HepG2 (cell line): ENCODE results near the gene MT4. TPM values are rescaled to one million over a fixed set of nuclear protein-coding genes. Genes with fewer than 3 reads are reported as not detected.

ENCODE experiments used
- AHR ChIP-seq: IDR thresholded peaks from 2 replicates; pipeline ENCODE4 v1.6.1; 2018; ENCODE audit warnings: missing genetic modification reagents, missing compliant biosample characterization
- BRD4 ChIP-seq: sonication (generic); formaldehyde crosslinking; IDR thresholded peaks from 2 replicates; pipeline ENCODE4 v1.4.0; 2020; ENCODE audit warnings: missing genetic modification reagents
- HDAC2 ChIP-seq: sonication (generic); formaldehyde crosslinking; IDR thresholded peaks from 2 replicates; pipeline ENCODE4 v1.4.0; 2020; ENCODE audit warnings: missing genetic modification reagents
- HMGXB4 ChIP-seq, 2 experiments: sonication (generic) in 1 of 2; formaldehyde crosslinking in 1 of 2; IDR thresholded peaks; 2 replicates each; pipeline versions ENCODE4 v1.4.0 to v1.6.1; 2018 to 2020; ENCODE audit warnings: missing genetic modification reagents in 2 of 2, borderline replicate concordance in 1 of 2, low read depth in 1 of 2, mild to moderate bottlenecking in 1 of 2, missing biosample characterization in 1 of 2
- IRF9 ChIP-seq: sonication (generic); formaldehyde crosslinking; IDR thresholded peaks from 2 replicates; pipeline ENCODE4 v1.8.0; 2022; ENCODE audit warnings: missing genetic modification reagents, mild to moderate bottlenecking, borderline replicate concordance
- KLF6 ChIP-seq: IDR thresholded peaks from 2 replicates; pipeline ENCODE4 v1.8.0; 2016; ENCODE audit warnings: missing biosample characterization, missing genetic modification reagents
- LCORL ChIP-seq, 2 experiments: fragments of 450-650 bp in 1 of 2; sonication (generic) in 1 of 2; formaldehyde crosslinking in 1 of 2; IDR thresholded peaks; 2 replicates each; pipeline versions ENCODE4 v1.5.0 to v1.6.1; 2017 to 2020; ENCODE audit warnings: antibody characterized with exemption in 1 of 2, missing genetic modification reagents in 1 of 2
- MEF2D ChIP-seq: sonication (generic); formaldehyde crosslinking; IDR thresholded peaks from 2 replicates; pipeline ENCODE4 v1.5.1; 2020; ENCODE audit warnings: mild to moderate bottlenecking, missing genetic modification reagents
- MEIS1 ChIP-seq: sonication (generic); formaldehyde crosslinking; IDR thresholded peaks from 2 replicates; pipeline ENCODE4 v1.9.0; 2021; ENCODE audit warnings: mild to moderate bottlenecking, missing genetic modification reagents, moderate library complexity, borderline replicate concordance
- RARA ChIP-seq: IDR thresholded peaks from 2 replicates; pipeline ENCODE4 v1.6.1; 2016; ENCODE audit warnings: missing genetic modification reagents, missing compliant biosample characterization
- SOX13 ChIP-seq, 3 experiments: fragments of 450-650 bp in 1 of 3; sonication (generic) in 1 of 3; formaldehyde crosslinking in 1 of 3; IDR thresholded peaks in 2 of 3; conservative IDR thresholded peaks in 1 of 3; 2 replicates each; pipeline versions ENCODE4 v1.5.0 to v1.6.1; 2016 to 2020; ENCODE audit warnings: antibody characterized with exemption in 1 of 3, mild to moderate bottlenecking in 1 of 3, missing compliant biosample characterization in 1 of 3, missing genetic modification reagents in 1 of 3, moderate library complexity in 1 of 3
- SRSF9 ChIP-seq: fragments of 200-400 bp; formaldehyde crosslinking; IDR thresholded peaks from 2 replicates; pipeline ENCODE4 v1.6.1; 2018; ENCODE audit warnings: borderline replicate concordance, mild to moderate bottlenecking, low read depth, low read length; ENCODE audit not compliant: insufficient read depth, poor library complexity, severe bottlenecking
- ZBTB49 ChIP-seq: sonication (generic); formaldehyde crosslinking; IDR thresholded peaks from 2 replicates; pipeline ENCODE4 v1.4.0; 2020; ENCODE audit warnings: missing genetic modification reagents, borderline replicate concordance
- ZKSCAN5 ChIP-seq: sonication (generic); formaldehyde crosslinking; IDR thresholded peaks from 2 replicates; pipeline ENCODE4 v1.5.1; 2020; ENCODE audit warnings: mild to moderate bottlenecking, missing genetic modification reagents
- ZNF34 ChIP-seq: sonication (generic); formaldehyde crosslinking; IDR thresholded peaks from 2 replicates; pipeline ENCODE4 v1.4.0; 2020; ENCODE audit warnings: mild to moderate bottlenecking, missing genetic modification reagents, borderline replicate concordance
- ZNF350 ChIP-seq: sonication (generic); formaldehyde crosslinking; IDR thresholded peaks from 2 replicates; pipeline ENCODE4 v1.4.0; 2020; ENCODE audit warnings: mild to moderate bottlenecking, low read depth, missing genetic modification reagents, borderline replicate concordance
- ZNF710 ChIP-seq: sonication (generic); formaldehyde crosslinking; IDR thresholded peaks from 2 replicates; pipeline ENCODE4 v1.5.0; 2020; ENCODE audit warnings: mild to moderate bottlenecking, missing genetic modification reagents, borderline replicate concordance
- polyA plus RNA-seq, 8 experiments: library from polyadenylated mRNA; depleted of rRNA in 3 of 8; stranded (reverse) in 7 of 8; unstranded in 1 of 8; fragments of >200 nt; fragmentation: Illumina TruSeq in 4 of 8; extraction: Trizol in 4 of 8; gene quantifications; 2 replicates each; pipeline versions ENCODE4 v1.2.1 to v1.2.3, GENCODE V29; 2011 to 2016; ENCODE audit warnings: low read depth in 4 of 8, missing spikeins in 1 of 8, mixed read lengths in 1 of 8; ENCODE audit not compliant: insufficient read depth in 1 of 8
- total RNA-seq, 5 experiments: library from RNA; depleted of rRNA; stranded (reverse); fragments of >200 nt; fragmentation: Illumina TruSeq; extraction: Trizol; gene quantifications; 2 replicates each; pipeline ENCODE4 v1.2.3, GENCODE V29; 2016; ENCODE audit warnings: low read depth in 1 of 5
- TF ChIP-seq, protein P1 (sequence below): IDR thresholded peaks from 2 replicates; pipeline ENCODE4 v1.6.1; 2016

MT4 gene
- total and polyA plus RNA-seq, 2 of the 13 experiments (the other 11 are each of a cell fraction or from before 2014, with no cell fraction given) = not detected

DNA sequence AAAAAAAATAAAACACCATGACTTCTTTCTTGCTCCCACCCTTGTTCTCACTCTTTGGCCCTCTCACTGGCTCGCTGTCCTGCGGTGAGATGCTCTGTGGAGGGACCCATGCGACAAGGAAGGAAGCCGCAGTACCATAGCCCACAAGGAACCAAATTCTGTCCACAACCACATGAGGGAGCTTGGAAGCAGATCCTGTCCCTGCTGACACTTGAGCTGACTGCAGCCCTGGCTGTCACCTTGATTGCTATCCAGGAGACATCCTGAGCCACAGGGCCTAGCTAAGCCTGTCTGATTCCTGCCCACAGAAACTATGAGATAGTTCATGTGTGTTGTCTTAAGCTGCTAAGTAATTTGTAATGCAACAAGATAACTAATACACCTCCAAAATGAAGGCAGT lies 38.7 kb downstream of the MT4 start (continued):
- TF ChIP-seq SOX13 (IDR thresholded peaks at IDR 0.05) (no peak), SOX13 (CRISPR knock-in tag; conservative IDR thresholded peaks at IDR 0.05 in 1 of 2, IDR thresholded peaks at IDR 0.05 in 1 of 2) (peak in 1 of 2 experiments; percentile 28; a peak in 1 of 4 replicates), AHR (CRISPR knock-in tag) (0 out of 2 replicates have a peak, but pooled peaks have one; percentile 26), SRSF9 (no peak), ZNF34 (no peak), BRD4 (CRISPR knock-in tag) (no peak), IRF9 (CRISPR knock-in tag) (peak; percentile 45; the same call in 1 of the 2 replicates), ZNF350 (CRISPR knock-in tag) (0 out of 2 replicates have a peak, but pooled peaks have one; percentile 23), LCORL (IDR thresholded peaks at IDR 0.05) (no peak), LCORL (CRISPR knock-in tag; IDR thresholded peaks at IDR 0.05) (0 out of 2 replicates have a peak, but pooled peaks have one; percentile 56), KLF6 (CRISPR knock-in tag) (0 out of 2 replicates have a peak, but pooled peaks have one; percentile 25), ZKSCAN5 (CRISPR knock-in tag) (no peak), ZNF710 (CRISPR knock-in tag) (peak; percentile 54; the same call in 1 of the 2 replicates), RARA (CRISPR knock-in tag) (peak; percentile 35; the same call in 1 of the 2 replicates), HDAC2 (peak; percentile 56; the same call in 1 of the 2 replicates), ZBTB49 (no peak), MEF2D (CRISPR knock-in tag) (no peak), MEIS1 (CRISPR knock-in tag) (peak; percentile 33; the same call in 1 of the 2 replicates), HMGXB4 (CRISPR knock-in tag; IDR thresholded peaks at IDR 0.05; ENCODE audit: borderline replicate concordance in 1 of 2, low read depth in 1 of 2) (peak in 1 of 2 experiments; percentile 85; a peak in 2 of 4 replicates)
- TF ChIP-seq, protein P1, sequence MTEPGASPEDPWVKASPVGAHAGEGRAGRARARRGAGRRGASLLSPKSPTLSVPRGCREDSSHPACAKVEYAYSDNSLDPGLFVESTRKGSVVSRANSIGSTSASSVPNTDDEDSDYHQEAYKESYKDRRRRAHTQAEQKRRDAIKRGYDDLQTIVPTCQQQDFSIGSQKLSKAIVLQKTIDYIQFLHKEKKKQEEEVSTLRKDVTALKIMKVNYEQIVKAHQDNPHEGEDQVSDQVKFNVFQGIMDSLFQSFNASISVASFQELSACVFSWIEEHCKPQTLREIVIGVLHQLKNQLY (CRISPR knock-in tag) = no peak
